Mesenchymal stem cell (in vitro differentiated cells and primary cell): ENCODE results near the gene TMEM140. TPM values are rescaled to one million over a fixed set of nuclear protein-coding genes. Genes with fewer than 3 reads are reported as not detected.

Experiments
- DNase-seq: peaks from one replicate; pipeline ENCODE4 v3.0.0-alpha.2; 2013
- H2AFZ ChIP-seq: one replicate; pipeline ENCODE4 v1.6.1; 2013; ENCODE audit warnings: low read depth, mild to moderate bottlenecking, control low read depth, inconsistent platforms, low read length, moderate library complexity
- H2AK5ac ChIP-seq: 2 replicates; pipeline ENCODE4 v1.6.1; 2013; ENCODE audit warnings: low read length, moderate library complexity, mild to moderate bottlenecking, inconsistent platforms; ENCODE audit not compliant: severe bottlenecking
- H2BK120ac ChIP-seq: one replicate; pipeline ENCODE4 v1.6.1; 2013; ENCODE audit warnings: low read depth, mild to moderate bottlenecking, inconsistent platforms, low read length, moderate library complexity
- H2BK12ac ChIP-seq, 2 experiments: one replicate each; pipeline ENCODE4 v1.6.1; 2013; ENCODE audit warnings: inconsistent platforms in 2 of 2, low read length in 2 of 2, mild to moderate bottlenecking in 2 of 2, moderate library complexity in 2 of 2, control low read depth in 1 of 2
- H2BK15ac ChIP-seq: one replicate; pipeline ENCODE4 v1.6.1; 2013; ENCODE audit warnings: mild to moderate bottlenecking, low read depth, inconsistent platforms; ENCODE audit not compliant: poor library complexity, severe bottlenecking
- H2BK5ac ChIP-seq: 2 replicates; pipeline ENCODE4 v1.6.1; 2013; ENCODE audit warnings: low read depth, mild to moderate bottlenecking, low read length, control low read depth, inconsistent platforms; ENCODE audit not compliant: poor library complexity, severe bottlenecking
- H3K14ac ChIP-seq, 2 experiments: one replicate each; pipeline ENCODE4 v1.6.1; 2013; ENCODE audit warnings: inconsistent platforms in 2 of 2, low read length in 2 of 2, control low read depth in 1 of 2, mild to moderate bottlenecking in 1 of 2, moderate library complexity in 1 of 2
- H3K18ac ChIP-seq, 2 experiments: one replicate each; pipeline ENCODE4 v1.6.1; 2013; ENCODE audit warnings: inconsistent platforms in 2 of 2, low read length in 2 of 2, control low read depth in 1 of 2, low read depth in 1 of 2, mild to moderate bottlenecking in 1 of 2
- H3K23ac ChIP-seq, 2 experiments: one replicate each; pipeline ENCODE4 v1.6.1; 2013; ENCODE audit warnings: inconsistent platforms in 2 of 2, low read length in 2 of 2, mild to moderate bottlenecking in 2 of 2, moderate library complexity in 2 of 2, control low read depth in 1 of 2
- H3K27ac ChIP-seq: 2 replicates; pipeline ENCODE4 v1.5.1; 2013; ENCODE audit warnings: mild to moderate bottlenecking, moderate library complexity, low read length, control low read depth, inconsistent platforms; ENCODE audit not compliant: poor library complexity, severe bottlenecking
- H3K27me3 ChIP-seq, 2 experiments: 2 replicates each; pipeline versions ENCODE4 v1.6.1 to v1.7.0; 2013; ENCODE audit warnings: low read length in 2 of 2, mild to moderate bottlenecking in 2 of 2, moderate library complexity in 2 of 2, control low read depth in 1 of 2, inconsistent platforms in 1 of 2; ENCODE audit not compliant: control insufficient read depth in 1 of 2, insufficient read depth in 1 of 2
- H3K36me3 ChIP-seq, 2 experiments: 2 replicates each; pipeline versions ENCODE4 v1.6.1 to v1.7.0; 2013; ENCODE audit warnings: low read length in 2 of 2, control low read depth in 1 of 2, inconsistent platforms in 1 of 2, low read depth in 1 of 2, mild to moderate bottlenecking in 1 of 2; ENCODE audit not compliant: insufficient read depth in 2 of 2, control insufficient read depth in 1 of 2
- H3K4ac ChIP-seq, 2 experiments: one replicate each; pipeline ENCODE4 v1.6.1; 2013; ENCODE audit warnings: inconsistent platforms in 2 of 2, low read length in 2 of 2, mild to moderate bottlenecking in 2 of 2, moderate library complexity in 2 of 2, control low read depth in 1 of 2, low read depth in 1 of 2
- H3K4me1 ChIP-seq: 2 replicates; pipeline ENCODE4 v1.6.1; 2013; ENCODE audit warnings: low read depth, low read length, control low read depth; ENCODE audit not compliant: control insufficient read depth, insufficient read depth
- H3K4me2 ChIP-seq: 2 replicates; pipeline ENCODE4 v1.6.1; 2013; ENCODE audit warnings: low read length, mild to moderate bottlenecking, inconsistent platforms; ENCODE audit not compliant: poor library complexity, severe bottlenecking
- H3K4me3 ChIP-seq, 2 experiments: 2 replicates each; pipeline versions ENCODE4 v1.5.1 to v1.7.0; 2013; ENCODE audit warnings: low read length in 2 of 2, mild to moderate bottlenecking in 2 of 2, control low read depth in 1 of 2, low read depth in 1 of 2; ENCODE audit not compliant: insufficient read depth in 1 of 2
- H3K79me1 ChIP-seq: replicated peaks from 2 replicates; pipeline ENCODE4 v1.6.1; 2013; ENCODE audit warnings: mild to moderate bottlenecking, control low read depth, low read length, inconsistent platforms; ENCODE audit not compliant: poor library complexity, severe bottlenecking
- H3K9ac ChIP-seq: 2 replicates; pipeline ENCODE4 v1.7.0; 2013; ENCODE audit warnings: mild to moderate bottlenecking, low read length, moderate library complexity
- H3K9me3 ChIP-seq: 2 replicates; pipeline ENCODE4 v1.7.0; 2013; ENCODE audit warnings: mild to moderate bottlenecking, low read length; ENCODE audit not compliant: control insufficient read depth
- H4K8ac ChIP-seq: one replicate; pipeline ENCODE4 v1.6.1; 2013; ENCODE audit warnings: inconsistent platforms, mild to moderate bottlenecking, low read length, moderate library complexity
- H4K91ac ChIP-seq: one replicate; pipeline ENCODE4 v1.6.1; 2013; ENCODE audit warnings: mild to moderate bottlenecking, low read length, inconsistent platforms
- WGBS: methylation state at CpG from one replicate; pipeline ENCODE4 v1.1.7; 2013; ENCODE audit warnings: mixed read lengths; 5-methylcytosine and 5-hydroxymethylcytosine counted together
- polyA plus RNA-seq, 2 experiments: library from polyadenylated mRNA; stranded (reverse); fragments of 200-250 nt; gene quantifications; one replicate each; pipeline ENCODE4 v1.2.3, GENCODE V29; 2013

TMEM140 gene
- 3.2 TPM for polyA plus RNA-seq (2013, experiment 1 of 2)
- polyA plus RNA-seq (2013, experiment 2 of 2), result 3.7 TPM

DNA sequence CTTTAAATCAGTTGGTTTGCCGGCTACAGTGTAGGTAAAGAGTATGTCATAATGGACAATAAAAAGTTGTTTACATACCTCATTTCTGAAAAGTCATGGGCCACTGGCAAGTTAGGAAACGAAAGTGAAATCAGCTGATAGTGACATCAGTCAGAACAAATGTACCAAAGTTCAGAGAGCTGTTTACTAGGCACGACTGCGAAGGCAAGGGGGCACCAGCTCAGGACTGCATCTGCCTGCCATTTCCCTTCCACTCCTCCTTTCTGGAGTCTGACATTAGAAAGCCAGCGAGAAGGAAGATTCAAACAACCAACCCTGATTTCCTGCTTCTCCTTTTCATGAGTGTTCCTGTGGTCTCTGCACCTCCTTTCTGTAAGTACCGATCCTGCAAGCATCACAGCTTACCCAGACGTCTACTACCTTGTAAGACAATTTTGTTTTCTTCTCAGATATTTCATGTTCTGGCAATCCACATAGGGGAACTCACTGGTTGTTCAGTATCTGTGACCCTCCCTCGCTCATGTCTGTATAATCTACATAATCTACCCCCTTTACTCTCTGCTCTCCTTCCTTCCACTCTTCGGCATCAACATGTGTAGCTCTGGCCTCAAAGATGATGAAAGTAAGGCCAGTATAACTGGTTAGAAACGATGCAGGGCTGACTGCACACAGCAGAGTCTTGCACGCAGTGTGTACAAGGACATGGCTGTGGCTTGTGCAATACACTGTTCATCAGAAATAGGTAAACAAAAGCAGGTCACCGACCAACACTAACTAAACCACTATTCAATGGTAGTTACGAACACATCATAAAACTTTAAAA, at the start of gene TMEM140:
TMEM140 (plus strand) TSS at position 174 of the 823 bp plus-strand sequence. CDS start 16,370 bp downstream, outside the sequence.
- Histone ChIP-seq H3K14ac (peak within 1 kb of the TSS in 1 of 2 experiments; percentile 26), H3K4me2 (peak within 1 kb of the TSS; percentile 70), H3K27ac (peak within 1 kb of the TSS; percentile 62), H3K4me1 (peaks cover 16% of the 10 kb centered on the region), H3K23ac (peak within 1 kb of the TSS in 1 of 2 experiments; percentile 72), H2BK120ac (no peak within 1 kb of the TSS), H4K91ac (no peak within 1 kb of the TSS), H3K18ac (peak within 1 kb of the TSS; percentile 73 to 78), H3K4ac (peak within 1 kb of the TSS in 1 of 2 experiments; percentile 84), H3K4me3 (peak within 1 kb of the TSS in 1 of 2 experiments; percentile 83), H3K36me3 (peaks cover 0 to 24% of the 10 kb centered on the region in 2 experiments), H2BK5ac (no peak within 1 kb of the TSS), H2AK5ac (no peak within 1 kb of the TSS), H3K79me1 (peaks cover 2% of the 10 kb centered on the region), H2BK12ac (peak within 1 kb of the TSS in 1 of 2 experiments; percentile 44), H4K8ac (no peak within 1 kb of the TSS), H3K9me3 (no peaks in the 10 kb centered on the region), H2AFZ (peak within 1 kb of the TSS; percentile 63), H3K27me3 (no peaks in the 10 kb centered on the region), H2BK15ac (no peak within 1 kb of the TSS), H3K9ac (peak within 1 kb of the TSS; percentile 97)
- WGBS, result 66% methylated on average over 12 of the region's 13 CpGs
- DNase-seq, result peak; percentile 82

DNA sequence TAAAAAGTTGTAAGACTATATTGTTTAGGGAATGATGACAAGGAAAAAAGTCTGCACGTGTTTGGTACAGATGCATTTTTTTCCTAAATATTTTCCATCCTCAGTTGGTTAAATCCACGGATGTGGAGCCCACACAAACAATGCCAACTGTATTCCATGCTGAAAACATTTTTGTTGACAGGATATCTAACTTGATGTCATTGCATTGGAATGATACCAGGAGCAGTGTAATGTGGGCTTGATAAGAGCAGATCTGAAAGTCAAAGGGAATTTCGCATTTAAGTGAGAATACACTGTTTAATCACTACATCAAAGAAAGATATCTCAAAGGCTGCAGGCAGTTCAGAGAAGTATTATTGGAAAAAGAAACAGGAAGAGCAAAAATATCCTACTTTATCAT, 49.5 kb upstream of the TMEM140 start:
- 83% methylated on average over 1 of the region's 3 CpGs for WGBS
- Histone ChIP-seq H3K23ac (no peak overlapping the region), H2AK5ac (no peak overlapping the region)

DNA sequence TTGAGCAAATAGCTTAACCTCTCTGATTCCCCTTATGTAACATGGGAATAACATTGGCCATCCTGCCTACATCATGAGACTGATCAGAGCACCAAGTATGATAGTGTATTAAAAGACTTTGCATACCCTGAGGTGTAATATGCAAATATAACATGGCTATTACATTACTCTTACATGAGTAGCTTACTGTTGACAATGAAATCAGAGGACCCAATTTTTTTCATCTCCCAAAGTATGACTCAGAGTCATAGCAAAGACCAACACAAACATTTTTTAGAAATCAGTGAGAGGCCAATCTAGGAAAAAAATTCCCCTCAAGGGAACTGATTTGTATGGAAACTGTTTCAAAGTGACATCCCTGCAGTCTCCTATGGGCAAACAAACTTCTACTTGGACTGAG, 47.0 kb upstream of the TMEM140 start:
- Histone ChIP-seq H3K27ac (no peak overlapping the region), H3K14ac (no peak overlapping the region), H2AK5ac (no peak overlapping the region), H4K8ac (no peak overlapping the region), H3K4me1 (no peaks in the 10 kb centered on the region), H3K4me3 (no peak overlapping the region), H3K36me3 (no peaks in the 10 kb centered on the region), H3K18ac (no peak overlapping the region), H2BK120ac (no peak overlapping the region), H3K27me3 (no peaks in the 10 kb centered on the region), H3K79me1 (no peaks in the 10 kb centered on the region), H3K9me3 (no peaks in the 10 kb centered on the region), H4K91ac (no peak overlapping the region), H2BK5ac (no peak overlapping the region), H3K4me2 (no peak overlapping the region), H3K23ac (no peak overlapping the region), H3K4ac (no peak overlapping the region), H2BK15ac (no peak overlapping the region), H2BK12ac (no peak overlapping the region), H3K9ac (no peak overlapping the region), H2AFZ (no peak overlapping the region)
- DNase-seq, result peak; percentile 6

More for the DNA sequence above, 49.5 kb upstream of the TMEM140 start:
- Histone ChIP-seq H2BK15ac (no peak overlapping the region), H3K36me3 (no peaks in the 10 kb centered on the region), H3K4me2 (no peak overlapping the region), H2AFZ (no peak overlapping the region), H2BK120ac (no peak overlapping the region), H3K79me1 (no peaks in the 10 kb centered on the region), H3K27ac (no peak overlapping the region), H3K27me3 (no peaks in the 10 kb centered on the region), H3K4me1 (no peaks in the 10 kb centered on the region), H3K4me3 (no peak overlapping the region), H3K18ac (no peak overlapping the region), H4K91ac (no peak overlapping the region), H3K4ac (no peak overlapping the region), H4K8ac (no peak overlapping the region), H2BK12ac (no peak overlapping the region), H3K9me3 (no peaks in the 10 kb centered on the region), H2BK5ac (no peak overlapping the region), H3K9ac (no peak overlapping the region), H3K14ac (no peak overlapping the region)
- DNase-seq, result no peak

DNA sequence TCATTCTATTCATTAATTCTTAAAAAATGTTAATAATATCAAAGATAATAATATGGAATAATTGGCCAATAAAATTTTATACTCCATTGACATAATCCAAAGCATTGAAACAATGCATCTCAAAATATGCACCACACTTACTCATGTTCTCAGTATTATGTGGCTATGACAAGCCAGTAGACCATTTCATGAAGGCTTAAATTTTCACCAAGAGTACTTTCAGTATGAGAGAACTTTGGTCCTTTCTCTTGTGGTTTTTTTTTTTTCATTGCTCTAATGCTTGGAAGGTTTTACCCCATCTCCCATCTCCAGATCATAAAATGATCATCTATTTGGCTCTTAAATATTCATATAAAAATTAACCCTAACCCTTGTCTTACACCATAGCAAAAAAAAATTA, 45.5 kb upstream of the TMEM140 start:
- Histone ChIP-seq H2BK120ac (no peak overlapping the region), H2BK12ac (no peak overlapping the region), H3K14ac (no peak overlapping the region)

More for the DNA sequence above, 45.5 kb upstream of the TMEM140 start:
- Histone ChIP-seq H3K27me3 (no peaks in the 10 kb centered on the region), H2AFZ (no peak overlapping the region), H3K4ac (no peak overlapping the region), H3K79me1 (no peaks in the 10 kb centered on the region), H3K4me2 (no peak overlapping the region), H2BK15ac (no peak overlapping the region), H3K27ac (no peak overlapping the region), H2BK5ac (no peak overlapping the region), H4K91ac (no peak overlapping the region), H3K23ac (no peak overlapping the region), H2AK5ac (no peak overlapping the region), H3K18ac (no peak overlapping the region), H3K4me1 (no peaks in the 10 kb centered on the region), H3K9ac (no peak overlapping the region), H3K4me3 (no peak overlapping the region), H3K36me3 (no peaks in the 10 kb centered on the region), H4K8ac (no peak overlapping the region), H3K9me3 (no peaks in the 10 kb centered on the region)
- no peak for DNase-seq
